ENCODE measurements around the gene CLDN5.

Gene CLDN5

DNA sequence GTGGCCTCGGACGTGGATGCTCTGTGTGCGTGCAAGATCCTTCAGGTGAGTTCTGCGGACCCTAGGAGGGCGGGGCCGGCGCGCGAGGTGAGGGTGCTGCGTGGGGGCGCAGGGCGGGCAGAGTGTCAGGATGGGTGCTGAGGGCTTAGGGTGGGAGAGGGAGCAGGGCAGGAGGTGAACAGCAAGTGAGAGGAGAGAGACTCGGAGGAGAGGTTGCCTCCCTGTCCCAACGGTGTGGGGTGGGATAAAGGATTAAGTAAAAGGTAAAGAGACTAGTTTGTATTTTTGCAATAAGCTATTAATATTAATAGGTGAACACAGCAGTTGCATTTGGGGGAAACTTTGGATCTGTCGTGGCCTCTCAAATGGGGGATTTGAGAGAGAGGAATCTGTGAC lies 44.0 kb downstream of the CLDN5 start:
- no peak for DNase-seq (ENCODE audit: low spot score)
- no peak for TF ChIP-seq CTCF (IDR thresholded peaks at IDR 0.05; ENCODE audit: borderline replicate concordance, control extremely low read depth, extremely low read depth, insufficient read depth, missing control alignments)
- in situ Hi-C loops (cut with MboI; ENCODE audit: low sequenced_read_pairs, unreplicated experiment), result no loop called here

GRCh38 chr22:19479355-19480172 lies 44.6 kb downstream of the CLDN5 start, which contains the start of gene CDC45:
Gene CDC45 (plus strand): TSS chr22:19479920. CDS start chr22:19479969, 49 bp downstream.
- TF ChIP-seq CTCF (IDR thresholded peaks at IDR 0.05; ENCODE audit: borderline replicate concordance, control extremely low read depth, extremely low read depth, insufficient read depth, missing control alignments), result no peak
- peak; percentile 97 for DNase-seq (ENCODE audit: low spot score)
- in situ Hi-C loops (cut with MboI; ENCODE audit: low sequenced_read_pairs, unreplicated experiment), result loop anchor here (10.0 kb wide), 1 partner anchor 295 kb away; no protein-coding TSS in a partner anchor

- DNase-seq (ENCODE audit: low spot score), result peak; percentile 87
- in situ Hi-C loops (cut with MboI; ENCODE audit: low sequenced_read_pairs, unreplicated experiment), result loop anchor here (10.0 kb wide), 1 partner anchor 294 kb away; no protein-coding TSS in a partner anchor
- TF ChIP-seq CTCF (IDR thresholded peaks at IDR 0.05; ENCODE audit: borderline replicate concordance, control extremely low read depth, extremely low read depth, insufficient read depth, missing control alignments), result no peak
Measured at GRCh38 chr22:19478901-19479354, 45.3 kb downstream of the CLDN5 start, which contains the start of gene UFD1. Gene UFD1 (minus strand): TSS chr22:19479193. CDS start chr22:19479085, 108 bp downstream.

- in situ Hi-C loops (cut with MboI; ENCODE audit: low sequenced_read_pairs, unreplicated experiment), result loop anchor here (10.0 kb wide), 1 partner anchor 293 kb away; no protein-coding TSS in a partner anchor
- no peak for TF ChIP-seq CTCF (IDR thresholded peaks at IDR 0.05; ENCODE audit: borderline replicate concordance, control extremely low read depth, extremely low read depth, insufficient read depth, missing control alignments)
- no peak for DNase-seq (ENCODE audit: low spot score)
Measured at GRCh38 chr22:19478045-19478900, 45.9 kb downstream of the CLDN5 start.

DNA sequence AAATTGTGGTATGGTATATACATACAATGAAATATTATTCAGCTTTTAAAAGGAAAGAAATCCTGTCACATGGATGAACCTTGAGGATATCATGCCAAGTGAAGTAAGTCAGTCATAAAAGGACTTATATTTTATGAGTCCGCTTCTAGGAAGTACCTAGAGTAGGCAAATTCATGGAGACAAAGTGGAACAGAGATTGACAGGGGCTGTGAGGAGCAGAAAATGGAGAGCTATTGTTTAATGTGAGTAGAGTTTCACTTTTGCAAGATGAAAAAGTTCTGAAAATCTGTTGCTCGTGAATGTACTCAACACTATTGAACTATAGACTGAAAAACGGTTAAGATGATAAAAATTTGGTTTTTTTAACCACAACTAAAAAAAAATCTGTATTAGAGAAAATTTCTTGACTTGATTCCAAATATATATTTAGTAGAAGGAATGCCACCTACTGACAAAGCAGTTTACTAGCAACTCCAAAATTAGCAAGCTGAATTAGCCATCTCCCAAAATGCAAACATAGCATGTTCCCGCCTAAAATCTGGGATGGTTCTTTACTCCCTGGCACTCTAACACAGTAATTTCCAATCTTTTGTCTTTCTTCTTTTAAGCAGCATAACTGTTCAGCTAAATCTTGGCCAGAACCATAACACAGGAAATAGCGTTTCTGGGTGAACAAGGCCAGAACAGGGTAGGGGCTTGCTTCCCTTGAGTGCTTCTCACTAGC lies 46.7 kb downstream of the CLDN5 start:
- no peak for DNase-seq (ENCODE audit: low spot score)
- peak; percentile 26 for TF ChIP-seq CTCF (IDR thresholded peaks at IDR 0.05; ENCODE audit: borderline replicate concordance, control extremely low read depth, extremely low read depth, insufficient read depth, missing control alignments)
- in situ Hi-C loops (cut with MboI; ENCODE audit: low sequenced_read_pairs, unreplicated experiment), result loop anchor here (10.0 kb wide), 1 partner anchor 293 kb away; no protein-coding TSS in a partner anchor
